ENCODE measurements around the gene KRTAP5-2.
"Not testable (repeated sequence)": the region's sequence is repeated elsewhere in the genome, so short reads cannot be mapped to it uniquely, and the experiment has no call there.

KRTAP5-2 gene

GRCh38 chr11:1597994-1598380, at the start of gene KRTAP5-2:
TSS of gene KRTAP5-2 (minus strand) at chr11:1598294. CDS start at chr11:1598250, 44 bp downstream.
- DNase-seq = no peak

GRCh38 chr11:1646540-1646939, 48.4 kb upstream of the KRTAP5-2 start:
- DNase-seq = not testable (repeated sequence)

GRCh38 chr11:1645357-1645821, 47.3 kb upstream of the KRTAP5-2 start:
- no peak for DNase-seq

- no peak for DNase-seq
Measured at GRCh38 chr11:1644601-1645356, 46.7 kb upstream of the KRTAP5-2 start.

GRCh38 chr11:1643146-1643690, 45.1 kb upstream of the KRTAP5-2 start:
- DNase-seq = no peak

- DNase-seq = no peak
Measured at GRCh38 chr11:1642288-1643145, 44.4 kb upstream of the KRTAP5-2 start.

- no peak for DNase-seq
Measured at GRCh38 chr11:1641096-1641495, 43.0 kb upstream of the KRTAP5-2 start.

GRCh38 chr11:1640076-1640946, 42.2 kb upstream of the KRTAP5-2 start:
- DNase-seq = no peak

GRCh38 chr11:1639666-1640065, 41.6 kb upstream of the KRTAP5-2 start:
- DNase-seq = no peak

- peak; percentile 4 for DNase-seq
Measured at GRCh38 chr11:1639102-1639620, 41.1 kb upstream of the KRTAP5-2 start.

GRCh38 chr11:1638344-1638743, 40.2 kb upstream of the KRTAP5-2 start:
- DNase-seq = no peak

GRCh38 chr11:1637628-1638027, 39.5 kb upstream of the KRTAP5-2 start:
- no peak for DNase-seq

- DNase-seq = no peak
Measured at GRCh38 chr11:1636291-1636950, 38.3 kb upstream of the KRTAP5-2 start.

- DNase-seq = no peak
Measured at GRCh38 chr11:1633864-1634263, 35.8 kb upstream of the KRTAP5-2 start.

- DNase-seq = no peak
Measured at GRCh38 chr11:1632053-1632714, 34.1 kb upstream of the KRTAP5-2 start.

- DNase-seq = no peak
Measured at GRCh38 chr11:1631066-1631568, 33.0 kb upstream of the KRTAP5-2 start.

GRCh38 chr11:1630271-1630670, 32.2 kb upstream of the KRTAP5-2 start:
- no peak for DNase-seq

GRCh38 chr11:1629326-1630185, 31.5 kb upstream of the KRTAP5-2 start, which contains the start of gene KRTAP5-5:
TSS of gene KRTAP5-5 (plus strand) at chr11:1629775. CDS start at chr11:1629841, 66 bp downstream.
- no peak for DNase-seq

- no peak for DNase-seq
Measured at GRCh38 chr11:1628506-1629325, 30.6 kb upstream of the KRTAP5-2 start.

Data from DMS79 treated with DMSO at 0.1 percent for 48 hours (cell line).